CD4-positive, CD25-positive, alpha-beta regulatory T cell (primary cell): ENCODE results near the gene PRKAG2. TPM values are rescaled to one million over a fixed set of nuclear protein-coding genes. Genes with fewer than 3 reads are reported as not detected.

Experiments
- ATAC-seq, 2 donors: fragments of 150-1000 bp; cut with Tn5 transposase; one replicate each; pipeline ENCODE4 v1.10.0; 2021; ENCODE audit warnings: low read depth in 2 of 2, moderate number of reproducible peaks in 2 of 2, moderate library complexity in 1 of 2
- DNase-seq, 3 donors: peaks; one replicate each; pipeline versions ENCODE4 v3.0.0 to v3.0.0-alpha.2; 2012 to 2022; ENCODE audit warnings: mixed read lengths in 1 of 3
- H3K27ac ChIP-seq: one replicate; pipeline ENCODE4 v1.7.0; 2013; ENCODE audit warnings: mild to moderate bottlenecking, low read length; ENCODE audit not compliant: insufficient read depth, poor library complexity, severe bottlenecking
- H3K27me3 ChIP-seq: one replicate; pipeline ENCODE4 v1.7.0; 2013; ENCODE audit warnings: low read length; ENCODE audit not compliant: control insufficient read depth, insufficient read depth
- H3K36me3 ChIP-seq: one replicate; pipeline ENCODE4 v1.7.0; 2013; ENCODE audit warnings: mild to moderate bottlenecking, low read length, moderate library complexity; ENCODE audit not compliant: control insufficient read depth, insufficient read depth
- H3K4me1 ChIP-seq: 2 replicates; pipeline ENCODE4 v1.7.0; 2013; ENCODE audit warnings: mild to moderate bottlenecking, low read length; ENCODE audit not compliant: insufficient read depth, control insufficient read depth, poor library complexity, severe bottlenecking
- H3K4me3 ChIP-seq: one replicate; pipeline ENCODE4 v1.7.0; 2013; ENCODE audit warnings: low read depth, mild to moderate bottlenecking, low read length, moderate library complexity
- H3K9me3 ChIP-seq, 2 experiments: 1 replicate in 1 of 2; 2 replicates in 1 of 2; pipeline ENCODE4 v1.7.0; 2013; ENCODE audit warnings: low read length in 2 of 2, mild to moderate bottlenecking in 1 of 2, moderate library complexity in 1 of 2; ENCODE audit not compliant: control insufficient read depth in 2 of 2
- H3K27ac Mint-ChIP-seq, 3 donors: one replicate each; pipeline ENCODE4 v1.8.0; 2020 to 2022; ENCODE audit warnings: mild to moderate bottlenecking in 3 of 3, mixed read lengths in 3 of 3, moderate library complexity in 2 of 3
- H3K27me3 Mint-ChIP-seq: one replicate; pipeline ENCODE4 v1.8.0; 2022; ENCODE audit warnings: mild to moderate bottlenecking, mixed read lengths
- H3K36me3 Mint-ChIP-seq: one replicate; pipeline ENCODE4 v1.8.0; 2020; ENCODE audit warnings: mixed read lengths
- H3K4me1 Mint-ChIP-seq, 4 donors: one replicate each; pipeline ENCODE4 v1.8.0; 2020 to 2022; ENCODE audit warnings: mixed read lengths in 4 of 4, mild to moderate bottlenecking in 1 of 4
- H3K4me3 Mint-ChIP-seq, 4 donors: one replicate each; pipeline ENCODE4 v1.8.0; 2020 to 2022; ENCODE audit warnings: mild to moderate bottlenecking in 4 of 4, mixed read lengths in 4 of 4, moderate library complexity in 3 of 4
- H3K9me3 Mint-ChIP-seq, 7 donors: one replicate each; pipeline ENCODE4 v1.8.0; 2020 to 2022; ENCODE audit warnings: mixed read lengths in 7 of 7, mild to moderate bottlenecking in 3 of 7, moderate library complexity in 2 of 7
- polyA plus RNA-seq, 4 donors: library from polyadenylated mRNA; unstranded; fragments of 300-500 nt; fragmentation: Illumina TruSeq; gene quantifications; one replicate each; pipeline ENCODE4 v1.2.3, GENCODE V29; 2021
- total RNA-seq: library from RNA; stranded (reverse); gene quantifications from one replicate; pipeline ENCODE4 v1.2.3, GENCODE V29; 2022

Gene PRKAG2
- total and polyA plus RNA-seq, 5 donors from 2014 or later: 19.9 to 43.0 (median 26.1) TPM

DNA sequence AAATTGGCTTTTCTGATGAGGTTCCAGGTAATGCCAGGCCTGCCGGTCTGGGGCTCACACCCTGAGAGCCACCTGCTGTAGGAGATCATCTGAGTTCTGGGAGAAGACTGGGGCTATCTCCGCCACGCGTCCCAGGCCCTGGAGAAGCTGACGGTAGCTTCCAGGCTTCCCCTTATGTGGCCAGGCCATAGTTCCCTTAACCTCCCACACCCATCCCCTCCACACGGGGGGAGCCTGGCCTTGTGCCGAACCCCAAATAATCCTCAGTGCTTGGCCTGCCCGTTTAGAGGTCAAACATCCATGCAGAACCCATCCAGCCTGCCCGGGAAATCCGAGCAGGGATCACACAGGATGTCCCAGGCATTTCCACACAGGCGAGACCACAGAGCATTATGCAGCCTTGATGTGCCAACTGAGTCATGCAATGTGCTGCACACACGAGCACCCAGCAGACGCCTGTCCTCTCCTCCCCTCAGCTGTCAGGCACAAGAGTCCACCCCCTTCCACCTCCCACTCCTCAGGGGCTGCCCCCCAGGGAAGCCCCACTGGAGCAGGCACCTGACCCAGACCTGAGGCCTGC lies 176.2 kb downstream of the PRKAG2 start:
- no peak overlapping the region for H3K4me3 ChIP-seq
- H3K27ac ChIP-seq: no peak overlapping the region
- H3K27me3 ChIP-seq: no peaks in the 10 kb centered on the region
- no peaks in the 10 kb centered on the region for H3K9me3 Mint-ChIP-seq
- no peaks in the 10 kb centered on the region for H3K4me1 ChIP-seq
- ATAC-seq (no peak), DNase-seq (no peak)
- peaks cover 13% of the 10 kb centered on the region for H3K36me3 Mint-ChIP-seq
- H3K9me3 ChIP-seq: no peaks in the 10 kb centered on the region
- H3K4me3 Mint-ChIP-seq: no peak overlapping the region
- H3K27me3 Mint-ChIP-seq: no peaks in the 10 kb centered on the region
- H3K27ac Mint-ChIP-seq: no peak overlapping the region
- H3K36me3 ChIP-seq: peaks cover 7% of the 10 kb centered on the region
- peaks cover 0 to 9% (median 3%) of the 10 kb centered on the region in 4 donors for H3K4me1 Mint-ChIP-seq

DNA sequence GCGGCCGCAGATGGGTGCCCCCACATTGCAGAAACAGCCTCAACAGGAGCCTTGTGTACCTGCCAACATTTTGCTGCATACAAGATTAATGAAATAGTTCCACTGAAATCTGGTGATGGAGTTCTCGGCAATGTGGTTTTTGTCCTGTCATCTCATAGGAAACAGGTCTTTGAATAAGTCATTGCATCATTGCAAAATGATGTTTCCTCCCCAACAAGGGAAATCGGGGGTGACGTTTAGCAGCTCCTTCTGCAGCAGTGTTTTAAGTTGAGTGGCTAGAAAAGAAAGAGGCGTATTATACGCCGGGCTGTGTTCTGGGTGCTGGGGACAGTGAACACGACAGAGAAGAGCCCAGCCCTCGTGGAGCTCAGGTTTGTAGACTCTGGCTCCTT lies 177.0 kb downstream of the PRKAG2 start:
- Mint-ChIP-seq H3K4me3 (no peak overlapping the region), H3K27ac (no peak overlapping the region), H3K4me1 (peaks cover 0 to 13% (median 5%) of the 10 kb centered on the region in 4 donors), H3K9me3 (no peaks in the 10 kb centered on the region), H3K27me3 (no peaks in the 10 kb centered on the region), H3K36me3 (peaks cover 17% of the 10 kb centered on the region)
- ATAC-seq: no peak
- peaks cover 7% of the 10 kb centered on the region for H3K36me3 ChIP-seq
- H3K27ac ChIP-seq: no peak overlapping the region
- no peaks in the 10 kb centered on the region for H3K27me3 ChIP-seq
- H3K4me3 ChIP-seq: no peak overlapping the region
- no peaks in the 10 kb centered on the region for H3K9me3 ChIP-seq
- DNase-seq: no peak
- H3K4me1 ChIP-seq: no peaks in the 10 kb centered on the region

GRCh38 chr7:151699147-151699927 lies 177.6 kb downstream of the PRKAG2 start:
- H3K4me1 Mint-ChIP-seq: peaks cover 0 to 16% (median 3%) of the 10 kb centered on the region in 4 donors

GRCh38 chr7:151697942-151698341 lies 179.0 kb downstream of the PRKAG2 start:
- Mint-ChIP-seq H3K27ac (no peak overlapping the region), H3K4me1 (peaks cover 0 to 17% (median 3%) of the 10 kb centered on the region in 4 donors), H3K36me3 (peaks cover 17% of the 10 kb centered on the region), H3K9me3 (no peaks in the 10 kb centered on the region), H3K27me3 (no peaks in the 10 kb centered on the region), H3K4me3 (no peak overlapping the region)
- Histone ChIP-seq H3K9me3 (no peaks in the 10 kb centered on the region), H3K27me3 (no peaks in the 10 kb centered on the region), H3K4me1 (no peaks in the 10 kb centered on the region), H3K4me3 (no peak overlapping the region), H3K36me3 (peaks cover 7% of the 10 kb centered on the region), H3K27ac (no peak overlapping the region)
- ATAC-seq (no peak), DNase-seq (no peak)

More at GRCh38 chr7:151699147-151699927, 177.6 kb downstream of the PRKAG2 start:
- no peak for ATAC-seq
- H3K27ac ChIP-seq: no peak overlapping the region
- Mint-ChIP-seq H3K27me3 (no peaks in the 10 kb centered on the region), H3K27ac (no peak overlapping the region), H3K36me3 (peaks cover 17% of the 10 kb centered on the region), H3K4me3 (no peak overlapping the region), H3K9me3 (no peaks in the 10 kb centered on the region)
- H3K4me1 ChIP-seq: no peaks in the 10 kb centered on the region
- H3K4me3 ChIP-seq: no peak overlapping the region
- no peaks in the 10 kb centered on the region for H3K27me3 ChIP-seq
- no peak for DNase-seq
- H3K36me3 ChIP-seq: peaks cover 7% of the 10 kb centered on the region
- H3K9me3 ChIP-seq: no peaks in the 10 kb centered on the region

- Mint-ChIP-seq H3K9me3 (no peaks in the 10 kb centered on the region), H3K27me3 (no peaks in the 10 kb centered on the region), H3K4me3 (no peak overlapping the region), H3K27ac (no peak overlapping the region), H3K36me3 (peaks cover 16% of the 10 kb centered on the region), H3K4me1 (peaks cover 0 to 17% (median 3%) of the 10 kb centered on the region in 4 donors)
- Histone ChIP-seq H3K9me3 (no peaks in the 10 kb centered on the region), H3K27me3 (no peaks in the 10 kb centered on the region), H3K4me3 (no peak overlapping the region), H3K27ac (no peak overlapping the region), H3K4me1 (no peaks in the 10 kb centered on the region), H3K36me3 (peaks cover 7% of the 10 kb centered on the region)
- no peak for DNase-seq
- ATAC-seq: no peak
Measured at GRCh38 chr7:151697515-151697895, 179.4 kb downstream of the PRKAG2 start.

GRCh38 chr7:151696721-151697514 lies 180.0 kb downstream of the PRKAG2 start:
- Mint-ChIP-seq H3K9me3 (no peaks in the 10 kb centered on the region), H3K36me3 (peaks cover 13% of the 10 kb centered on the region), H3K4me1 (peaks cover 0 to 17% (median 9%) of the 10 kb centered on the region in 4 donors), H3K4me3 (no peak overlapping the region), H3K27me3 (no peaks in the 10 kb centered on the region), H3K27ac (no peak overlapping the region)
- H3K4me1 ChIP-seq: no peaks in the 10 kb centered on the region
- no peak for ATAC-seq
- H3K27me3 ChIP-seq: no peaks in the 10 kb centered on the region
- H3K9me3 ChIP-seq: no peaks in the 10 kb centered on the region
- no peak overlapping the region for H3K4me3 ChIP-seq
- peaks cover 7% of the 10 kb centered on the region for H3K36me3 ChIP-seq
- no peak overlapping the region for H3K27ac ChIP-seq
- DNase-seq: no peak

DNA sequence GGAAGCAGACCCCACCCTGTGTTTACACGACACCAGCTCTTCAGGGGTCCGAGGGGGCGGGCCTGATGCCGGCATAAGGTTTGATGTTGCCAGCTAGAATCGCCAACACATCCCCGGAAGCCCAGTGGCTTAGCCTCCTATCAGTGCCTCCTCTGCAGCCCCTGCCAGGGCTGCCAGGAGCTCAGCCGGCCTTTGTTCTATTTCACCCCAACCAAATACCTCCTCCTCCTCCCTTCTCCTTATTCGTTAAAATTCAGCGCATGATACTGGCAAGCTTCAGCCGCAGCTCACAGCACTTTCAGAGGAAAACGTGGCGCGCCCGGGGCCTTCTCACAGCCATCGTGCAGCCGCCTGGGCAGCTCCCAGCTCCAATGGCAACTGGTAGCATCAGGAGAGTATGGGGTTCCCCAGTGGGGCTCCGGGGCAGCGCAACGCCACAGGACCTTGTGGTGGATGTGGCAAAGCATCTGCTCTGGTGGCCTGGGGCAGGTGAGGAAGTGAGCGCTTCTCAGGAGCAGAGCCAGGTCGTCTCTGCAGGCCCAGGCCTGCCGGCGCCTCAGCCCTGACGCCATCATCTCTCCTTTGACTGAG lies 180.9 kb downstream of the PRKAG2 start:
- no peaks in the 10 kb centered on the region for H3K9me3 Mint-ChIP-seq

More for the DNA sequence above, 180.9 kb downstream of the PRKAG2 start:
- Histone ChIP-seq H3K9me3 (no peaks in the 10 kb centered on the region), H3K4me3 (no peak overlapping the region), H3K36me3 (peaks cover 7% of the 10 kb centered on the region), H3K27me3 (no peaks in the 10 kb centered on the region), H3K27ac (no peak overlapping the region), H3K4me1 (no peaks in the 10 kb centered on the region)
- Mint-ChIP-seq H3K4me1 (peaks cover 0 to 17% (median 9%) of the 10 kb centered on the region in 4 donors), H3K27ac (no peak overlapping the region), H3K27me3 (no peaks in the 10 kb centered on the region), H3K4me3 (no peak overlapping the region), H3K36me3 (peaks cover 9% of the 10 kb centered on the region)
- no peak for ATAC-seq
- DNase-seq: no peak
